Common myeloid progenitor, CD34-positive (primary cell): ENCODE results near the gene MFNG.

Experiments used
- CTCF ChIA-PET: fragments of 350-600 bp; sonication (Branson Sonifier 250); formaldehyde crosslinking; loops from one replicate; lab custom pipeline; 2021; ENCODE audit warnings: antibody characterized with exemption; lab: Charles Lee
- POLR2A ChIA-PET: fragments of 350-600 bp; sonication (Branson Sonifier 250); formaldehyde crosslinking; loops from one replicate; lab custom pipeline; 2021; ENCODE audit warnings: antibody characterized with exemption; lab: Charles Lee
- DNase-seq, 3 donors: peaks; one replicate each; pipeline versions ENCODE4 v3.0.0 to v3.0.0-alpha.2; 2013
- H3K27ac ChIP-seq, 2 experiments: 1 replicate in 1 of 2; 2 replicates in 1 of 2; pipeline ENCODE4 v1.7.0; 2013; ENCODE audit warnings: inconsistent platforms in 2 of 2, low read length in 2 of 2, mild to moderate bottlenecking in 2 of 2, low read depth in 1 of 2, moderate library complexity in 1 of 2; ENCODE audit not compliant: severe bottlenecking in 2 of 2, insufficient read depth in 1 of 2, poor library complexity in 1 of 2
- H3K27me3 ChIP-seq, 5 experiments: replicated peaks in 2 of 5; 1 replicate in 3 of 5; 2 replicates in 2 of 5; pipeline versions ENCODE4 v1.6.1 to v1.7.0; 2013; ENCODE audit warnings: low read length in 4 of 5, mild to moderate bottlenecking in 2 of 5, moderate library complexity in 2 of 5, inconsistent platforms in 1 of 5; ENCODE audit not compliant: insufficient read depth in 5 of 5, control insufficient read depth in 4 of 5
- H3K36me3 ChIP-seq, 4 experiments: 1 replicate in 2 of 4; 2 replicates in 2 of 4; pipeline versions ENCODE4 v1.6.1 to v1.7.0; 2013; ENCODE audit warnings: low read length in 3 of 4, control low read depth in 1 of 4, mild to moderate bottlenecking in 1 of 4; ENCODE audit not compliant: control insufficient read depth in 4 of 4, insufficient read depth in 4 of 4
- H3K4me1 ChIP-seq, 4 experiments: 1 replicate in 3 of 4; 2 replicates in 1 of 4; pipeline versions ENCODE4 v1.6.1 to v1.7.1; 2013; ENCODE audit warnings: low read length in 3 of 4, mild to moderate bottlenecking in 3 of 4, control low read depth in 1 of 4, inconsistent platforms in 1 of 4, moderate library complexity in 1 of 4; ENCODE audit not compliant: control insufficient read depth in 4 of 4, insufficient read depth in 4 of 4; ENCODE audit errors: control extremely low read depth in 1 of 4
- H3K4me3 ChIP-seq, 7 experiments: 1 replicate in 4 of 7; 2 replicates in 3 of 7; pipeline versions ENCODE4 v1.5.1 to v1.7.0; 2013; ENCODE audit warnings: mild to moderate bottlenecking in 7 of 7, low read length in 6 of 7, moderate library complexity in 6 of 7, inconsistent platforms in 2 of 7, low read depth in 2 of 7, control low read depth in 1 of 7; ENCODE audit not compliant: insufficient read depth in 4 of 7, control insufficient read depth in 1 of 7; ENCODE audit errors: extremely low read depth in 1 of 7
- H3K9me3 ChIP-seq, 5 experiments: 1 replicate in 4 of 5; 2 replicates in 1 of 5; pipeline versions ENCODE4 v1.6.1 to v1.7.1; 2013; ENCODE audit warnings: low read length in 4 of 5, mild to moderate bottlenecking in 2 of 5, inconsistent platforms in 1 of 5, low read depth in 1 of 5, moderate library complexity in 1 of 5; ENCODE audit not compliant: control insufficient read depth in 4 of 5, insufficient read depth in 2 of 5; ENCODE audit errors: control extremely low read depth in 1 of 5
- WGBS: methylation state at CpG from one replicate; pipeline ENCODE4 v1.1.5; 2013; ENCODE audit not compliant: insufficient coverage; 5-methylcytosine and 5-hydroxymethylcytosine counted together

Gene MFNG

GRCh38 chr22:37520776-37521191 is 34.6 kb upstream of the MFNG start:
- Histone ChIP-seq H3K4me1 (peaks cover 0 to 23% (median 16%) of the 10 kb centered on the region in 4 experiments), H3K4me3 (no peak overlapping the region), H3K36me3 (no peaks in the 10 kb centered on the region), H3K9me3 (no peaks in the 10 kb centered on the region), H3K27ac (no peak overlapping the region), H3K27me3 (peaks cover 0 to 26% (median 10%) of the 10 kb centered on the region in 5 experiments)
- POLR2A ChIA-PET: interaction anchor here (0.9 kb wide), 1 partner anchor 221 kb away, joined by 3 read pairs; no protein-coding TSS in a partner anchor
- DNase-seq: peak in 1 of 3 donors; percentile 21
- CTCF ChIA-PET: interaction anchor here (1.2 to 1.6 kb wide), 4 partner anchors 9 to 46 kb away, joined by 4 to 7 read pairs (median 4); no protein-coding TSS in a partner anchor
- 89% methylated on average over 10 of the region's 10 CpGs for WGBS

GRCh38 chr22:37519268-37520195 is 33.3 kb upstream of the MFNG start, which contains the start of gene CARD10:
Gene CARD10, minus strand, starts transcription at chr22:37519415. Its CDS starts 215 bp downstream, at chr22:37519200.
- ChIA-PET CTCF (interaction anchor here (0.6 to 1.9 kb wide), 6 partner anchors 10 to 50 kb away, joined by 3 to 7 read pairs (median 4); no protein-coding TSS in a partner anchor), POLR2A (interaction anchor here (0.6 to 0.7 kb wide), 2 partner anchors 14 to 112 kb away, joined by 3 read pairs; no protein-coding TSS in a partner anchor)
- no peaks in the 10 kb centered on the region for H3K36me3 ChIP-seq
- H3K9me3 ChIP-seq: no peaks in the 10 kb centered on the region
- peak within 1 kb of the TSS; percentile 13 to 70 (median 54) for H3K4me3 ChIP-seq
- H3K4me1 ChIP-seq: peaks cover 0 to 16% (median 14%) of the 10 kb centered on the region in 4 experiments
- no peak within 1 kb of the TSS for H3K27ac ChIP-seq
- H3K27me3 ChIP-seq: peaks cover 0 to 26% (median 8%) of the 10 kb centered on the region in 5 experiments
- peak in 2 of 3 donors; percentile 26 to 40 for DNase-seq
- 5% methylated on average over 96 of the region's 99 CpGs for WGBS

- CTCF ChIA-PET: interaction anchor here (1.2 to 1.9 kb wide), 2 partner anchors 11 to 21 kb away, joined by 3 to 4 read pairs; no protein-coding TSS in a partner anchor
- Histone ChIP-seq H3K4me3 (peak overlapping the region; percentile 13 to 70 (median 54)), H3K27me3 (peaks cover 0 to 26% (median 8%) of the 10 kb centered on the region in 5 experiments), H3K4me1 (peaks cover 0 to 16% (median 14%) of the 10 kb centered on the region in 4 experiments), H3K36me3 (no peaks in the 10 kb centered on the region), H3K27ac (no peak overlapping the region), H3K9me3 (no peaks in the 10 kb centered on the region)
- WGBS: 19% methylated on average over 52 of the region's 63 CpGs
- DNase-seq: no peak
- POLR2A ChIA-PET: interaction anchor here (0.7 to 0.8 kb wide), 2 partner anchors 10 to 13 kb away, joined by 3 read pairs; no protein-coding TSS in a partner anchor
Measured at GRCh38 chr22:37518509-37519267, 32.5 kb upstream of the MFNG start.

- no peak for DNase-seq
- POLR2A ChIA-PET: interaction anchor here (0.8 kb wide), 1 partner anchor 9 kb away, joined by 3 read pairs; no protein-coding TSS in a partner anchor
- Histone ChIP-seq H3K9me3 (no peaks in the 10 kb centered on the region), H3K4me3 (no peak overlapping the region), H3K4me1 (peaks cover 0 to 20% (median 15%) of the 10 kb centered on the region in 4 experiments), H3K36me3 (no peaks in the 10 kb centered on the region), H3K27ac (no peak overlapping the region), H3K27me3 (peaks cover 0 to 26% (median 8%) of the 10 kb centered on the region in 5 experiments)
- CTCF ChIA-PET: interaction anchor here (1.2 to 1.9 kb wide), 2 partner anchors 11 to 22 kb away, joined by 3 to 4 read pairs; no protein-coding TSS in a partner anchor
- WGBS: 97% methylated on average over 9 of the region's 15 CpGs
Measured at GRCh38 chr22:37517826-37518450, 31.8 kb upstream of the MFNG start.

- H3K4me1 ChIP-seq: peaks cover 0 to 27% (median 15%) of the 10 kb centered on the region in 4 experiments
- CTCF ChIA-PET: interaction anchor here (0.9 to 1.1 kb wide), 2 partner anchors 10 to 23 kb away, joined by 4 to 5 read pairs; no protein-coding TSS in a partner anchor
- H3K9me3 ChIP-seq: no peaks in the 10 kb centered on the region
- no CpG with 5 or more reads among the region's 1 CpG for WGBS
- no peak for DNase-seq
- peaks cover 0 to 26% (median 8%) of the 10 kb centered on the region in 5 experiments for H3K27me3 ChIP-seq
- POLR2A ChIA-PET: no interaction called here
- H3K36me3 ChIP-seq: no peaks in the 10 kb centered on the region
- no peak overlapping the region for H3K4me3 ChIP-seq
- no peak overlapping the region for H3K27ac ChIP-seq
Measured at GRCh38 chr22:37516456-37516855, 30.3 kb upstream of the MFNG start.

- Histone ChIP-seq H3K27me3 (peaks cover 0 to 26% (median 8%) of the 10 kb centered on the region in 5 experiments), H3K27ac (no peak overlapping the region), H3K4me3 (no peak overlapping the region), H3K4me1 (peaks cover 0 to 27% (median 14%) of the 10 kb centered on the region in 4 experiments), H3K9me3 (no peaks in the 10 kb centered on the region), H3K36me3 (no peaks in the 10 kb centered on the region)
- 95% methylated on average over 20 of the region's 23 CpGs for WGBS
- DNase-seq: no peak
- ChIA-PET POLR2A (no interaction called here), CTCF (interaction anchor here (0.9 to 1.1 kb wide), 2 partner anchors 9 to 22 kb away, joined by 4 to 5 read pairs; no protein-coding TSS in a partner anchor)
Measured at GRCh38 chr22:37515901-37516300, 29.7 kb upstream of the MFNG start.
